WTC11 (cell line): ENCODE measurements around the gene OSMR. TPM values are rescaled to one million over a fixed set of nuclear protein-coding genes. Genes with fewer than 3 reads are reported as not detected.

Experiments used
- ATAC-seq: fragments of 200-7000 bp; cut with Tn5 transposase; 2 replicates; pipeline ENCODE4 v1.10.0; 2021; ENCODE audit warnings: mild to moderate bottlenecking, moderate library complexity
- CTCF ChIA-PET: fragments of 300-600 bp; sonication (Branson Sonifier 250); formaldehyde crosslinking; loops from one replicate; lab custom pipeline; 2021; ENCODE audit warnings: antibody characterized with exemption; lab: Charles Lee
- POLR2A ChIA-PET: fragments of 350-600 bp; sonication (Branson Sonifier 250); formaldehyde crosslinking; loops from one replicate; lab custom pipeline; 2021; ENCODE audit warnings: antibody characterized with exemption; lab: Charles Lee
- DNase-seq: peaks from one replicate; pipeline ENCODE4 v3.0.0; 2021; ENCODE audit warnings: low spot score
- H3K27ac Mint-ChIP-seq: 2 replicates; pipeline ENCODE4 v1.8.0; 2021; ENCODE audit warnings: mixed read lengths
- H3K27me3 Mint-ChIP-seq: 2 replicates; pipeline ENCODE4 v1.8.0; 2021; ENCODE audit warnings: low read depth, mild to moderate bottlenecking, moderate library complexity, mixed read lengths
- H3K36me3 Mint-ChIP-seq: 2 replicates; pipeline ENCODE4 v1.8.0; 2021; ENCODE audit warnings: mixed read lengths
- H3K4me1 Mint-ChIP-seq: 2 replicates; pipeline ENCODE4 v1.8.0; 2022; ENCODE audit warnings: mixed read lengths
- H3K4me3 Mint-ChIP-seq: 2 replicates; pipeline ENCODE4 v1.8.0; 2021; ENCODE audit warnings: mild to moderate bottlenecking, moderate library complexity, mixed read lengths
- H3K9me3 Mint-ChIP-seq: 2 replicates; pipeline ENCODE4 v1.8.0; 2021; ENCODE audit warnings: mixed read lengths
- CBFB ChIP-seq: sonication (generic); formaldehyde crosslinking; IDR thresholded peaks from 2 replicates; pipeline ENCODE4 v1.8.1; 2022; ENCODE audit warnings: mild to moderate bottlenecking, low read depth, missing genetic modification reagents
- CREM ChIP-seq: sonication (generic); formaldehyde crosslinking; IDR thresholded peaks from 2 replicates; pipeline ENCODE4 v1.8.1; 2022; ENCODE audit warnings: mild to moderate bottlenecking, missing genetic modification reagents, moderate library complexity
- FOXJ3 ChIP-seq: sonication (generic); formaldehyde crosslinking; IDR thresholded peaks from 2 replicates; pipeline ENCODE4 v1.9.0; 2021; ENCODE audit warnings: missing genetic modification reagents, mild to moderate bottlenecking, borderline replicate concordance
- FOXP4 ChIP-seq: sonication (generic); formaldehyde crosslinking; IDR thresholded peaks from 2 replicates; pipeline ENCODE4 v1.8.0; 2022; ENCODE audit warnings: mild to moderate bottlenecking, missing genetic modification reagents
- GABPB1 ChIP-seq: sonication (generic); formaldehyde crosslinking; IDR thresholded peaks from 2 replicates; pipeline ENCODE4 v1.8.1; 2023; ENCODE audit warnings: mild to moderate bottlenecking, missing genetic modification reagents
- GTF2I ChIP-seq: fragments of 250-450 bp; sonication (Bioruptor Pico); conservative IDR thresholded peaks from 2 replicates; pipeline ENCODE4 v1.4.0; 2021; ENCODE audit warnings: mild to moderate bottlenecking
- HMGA2 ChIP-seq: fragments of 250-450 bp; sonication (Bioruptor Pico); IDR thresholded peaks from 2 replicates; pipeline ENCODE4 v1.4.0; 2021; ENCODE audit warnings: mild to moderate bottlenecking, moderate library complexity
- IRF2 ChIP-seq: sonication (generic); formaldehyde crosslinking; IDR thresholded peaks from 2 replicates; pipeline ENCODE4 v1.8.0; 2022; ENCODE audit warnings: low read depth, missing genetic modification reagents, borderline replicate concordance
- NR1H2 ChIP-seq: sonication (generic); formaldehyde crosslinking; IDR thresholded peaks from 2 replicates; pipeline ENCODE4 v1.9.0; 2021; ENCODE audit warnings: mild to moderate bottlenecking, moderate library complexity, missing genetic modification reagents
- SMAD3 ChIP-seq: sonication (generic); formaldehyde crosslinking; IDR thresholded peaks from 2 replicates; pipeline ENCODE4 v1.8.0; 2022; ENCODE audit warnings: missing genetic modification reagents, mild to moderate bottlenecking, borderline replicate concordance
- SMAD4 ChIP-seq: sonication (generic); formaldehyde crosslinking; IDR thresholded peaks from 2 replicates; pipeline ENCODE4 v1.8.0; 2022; ENCODE audit warnings: mild to moderate bottlenecking, missing genetic modification reagents
- TEAD1 ChIP-seq: sonication (generic); formaldehyde crosslinking; IDR thresholded peaks from 2 replicates; pipeline ENCODE4 v1.8.0; 2022; ENCODE audit warnings: mild to moderate bottlenecking, missing genetic modification reagents
- USF2 ChIP-seq: sonication (generic); formaldehyde crosslinking; IDR thresholded peaks from 2 replicates; pipeline ENCODE4 v1.8.1; 2023; ENCODE audit warnings: mild to moderate bottlenecking, missing genetic modification reagents, moderate library complexity
- ZNF121 ChIP-seq: sonication (generic); formaldehyde crosslinking; IDR thresholded peaks from 2 replicates; pipeline ENCODE4 v1.8.0; 2023; ENCODE audit warnings: missing genetic modification reagents
- ZNF532 ChIP-seq: fragments of 250-450 bp; sonication (Bioruptor Pico); IDR thresholded peaks from 2 replicates; pipeline ENCODE4 v1.9.0; 2021; ENCODE audit warnings: mild to moderate bottlenecking, borderline replicate concordance
- total RNA-seq: library from RNA; stranded (reverse); gene quantifications from 3 replicates; pipeline ENCODE4 v1.2.3, GENCODE V29; 2021
- TF ChIP-seq, protein P1 (sequence below): fragments of 250-450 bp; sonication (Bioruptor Pico); IDR thresholded peaks from 2 replicates; pipeline ENCODE4 v1.9.0; 2021; ENCODE audit warnings: mild to moderate bottlenecking

OSMR gene
- total RNA-seq, 1 experiment from 2014 or later: 2.3 TPM

DNA sequence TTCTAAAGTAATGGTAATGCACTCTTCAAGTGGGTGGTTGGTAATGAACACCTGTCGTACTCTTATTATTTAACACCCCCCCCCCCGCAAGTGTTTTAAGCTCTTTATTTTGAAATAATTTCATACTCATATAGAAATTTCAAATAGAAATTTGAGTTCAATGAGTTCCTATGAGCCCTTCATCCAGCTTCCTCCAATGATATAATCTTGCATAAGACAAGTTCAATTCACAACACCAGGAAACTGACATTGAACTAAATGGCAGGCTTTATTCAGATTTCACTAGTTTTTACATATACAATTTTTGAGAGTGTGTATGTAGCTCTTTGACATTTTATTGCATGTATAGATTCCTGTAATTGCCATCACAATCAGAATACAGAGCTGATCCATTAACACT lies 30.9 kb upstream of the OSMR start:
- CTCF ChIA-PET: interaction anchor here (1.2 to 1.4 kb wide), 2 partner anchors 373 to 432 kb away, joined by 3 read pairs; no protein-coding TSS in a partner anchor
- no peaks in the 10 kb centered on the region for H3K27me3 Mint-ChIP-seq
- no peak for TF ChIP-seq ZNF121
- no peak for TF ChIP-seq IRF2 (CRISPR knock-in tag)
- TF ChIP-seq HMGA2 (CRISPR knock-in tag): no peak
- no peak for TF ChIP-seq SMAD3 (CRISPR knock-in tag)
- no peak for TF ChIP-seq GABPB1
- TF ChIP-seq FOXP4 (CRISPR knock-in tag): no peak
- TF ChIP-seq CBFB (CRISPR knock-in tag): no peak
- no peak for TF ChIP-seq SMAD4 (CRISPR knock-in tag)
- no peak for TF ChIP-seq GTF2I
- no peak for TF ChIP-seq FOXJ3 (CRISPR knock-in tag)
- no peak for TF ChIP-seq ZNF532
- TF ChIP-seq USF2 (CRISPR knock-in tag): no peak
- H3K9me3 Mint-ChIP-seq: peaks cover 3% of the 10 kb centered on the region
- H3K36me3 Mint-ChIP-seq: no peaks in the 10 kb centered on the region
- peaks cover 12% of the 10 kb centered on the region for H3K4me1 Mint-ChIP-seq
- H3K4me3 Mint-ChIP-seq: no peak overlapping the region
- DNase-seq: no peak
- ATAC-seq: no peak
- no peak overlapping the region; the same call in 1 of the 2 replicates for H3K27ac Mint-ChIP-seq
- POLR2A ChIA-PET: interaction anchor here (0.6 kb wide), 1 partner anchor 402 kb away, joined by 3 read pairs; no protein-coding TSS in a partner anchor

DNA sequence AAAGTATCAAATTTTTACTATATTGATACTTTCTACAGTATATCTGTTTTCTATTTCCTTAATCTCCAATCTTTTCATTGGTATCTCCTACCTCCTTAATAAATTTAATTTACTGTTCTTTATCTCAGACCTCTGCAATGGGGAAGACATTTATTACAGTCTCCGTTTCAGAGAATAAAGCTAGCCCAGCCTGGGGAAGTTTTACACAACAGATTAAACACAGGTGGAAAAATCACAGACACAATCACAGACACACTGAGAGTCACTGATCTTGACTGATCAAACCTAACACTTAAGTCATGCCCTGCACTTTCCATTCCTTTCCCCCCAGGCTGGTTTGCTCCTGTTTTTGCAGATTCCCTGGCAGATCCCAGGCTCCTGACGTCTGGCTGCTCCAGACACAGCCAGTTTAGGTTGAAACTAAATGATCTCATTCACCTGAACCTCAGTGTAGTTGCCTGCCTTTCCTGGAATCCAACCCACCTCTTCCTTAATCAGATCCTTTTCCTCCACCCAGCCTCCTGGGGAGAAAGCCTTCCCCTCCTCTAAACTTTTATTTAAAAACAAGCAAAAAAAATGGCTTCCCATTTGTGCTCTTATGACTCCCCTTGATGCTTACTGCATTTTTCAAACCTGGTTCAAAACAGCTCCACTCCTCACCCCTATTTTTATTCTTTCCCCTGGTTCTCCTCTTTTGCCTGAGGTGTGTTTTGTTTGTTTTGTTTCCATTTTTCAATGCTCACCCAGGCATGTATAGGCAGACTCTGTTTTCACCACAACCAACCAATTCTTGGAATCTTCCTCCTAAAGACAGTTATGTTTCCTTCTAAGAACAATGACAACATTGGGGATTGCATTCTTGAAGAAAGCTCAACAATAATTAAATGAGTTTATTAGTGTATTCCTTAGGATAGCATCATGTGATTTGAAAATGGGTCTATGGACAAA lies 29.5 kb upstream of the OSMR start:
- Mint-ChIP-seq H3K27me3 (no peaks in the 10 kb centered on the region), H3K4me3 (no peak overlapping the region), H3K4me1 (peaks cover 11% of the 10 kb centered on the region), H3K27ac (peak overlapping the region; percentile 28; the same call in 1 of the 2 replicates), H3K36me3 (peaks cover 4% of the 10 kb centered on the region; the same call in 1 of the 2 replicates), H3K9me3 (peaks cover 9% of the 10 kb centered on the region)
- ATAC-seq (peak; percentile 59; the same call in 1 of the 2 replicates), DNase-seq (no peak)
- CTCF ChIA-PET: interaction anchor here (0.8 to 1.4 kb wide), 3 partner anchors 375 to 433 kb away, joined by 3 to 5 read pairs (median 3); no protein-coding TSS in a partner anchor
- POLR2A ChIA-PET: interaction anchor here (0.6 kb wide), 1 partner anchor 71 kb away, joined by 3 read pairs; no protein-coding TSS in a partner anchor
- TF ChIP-seq, protein P1, sequence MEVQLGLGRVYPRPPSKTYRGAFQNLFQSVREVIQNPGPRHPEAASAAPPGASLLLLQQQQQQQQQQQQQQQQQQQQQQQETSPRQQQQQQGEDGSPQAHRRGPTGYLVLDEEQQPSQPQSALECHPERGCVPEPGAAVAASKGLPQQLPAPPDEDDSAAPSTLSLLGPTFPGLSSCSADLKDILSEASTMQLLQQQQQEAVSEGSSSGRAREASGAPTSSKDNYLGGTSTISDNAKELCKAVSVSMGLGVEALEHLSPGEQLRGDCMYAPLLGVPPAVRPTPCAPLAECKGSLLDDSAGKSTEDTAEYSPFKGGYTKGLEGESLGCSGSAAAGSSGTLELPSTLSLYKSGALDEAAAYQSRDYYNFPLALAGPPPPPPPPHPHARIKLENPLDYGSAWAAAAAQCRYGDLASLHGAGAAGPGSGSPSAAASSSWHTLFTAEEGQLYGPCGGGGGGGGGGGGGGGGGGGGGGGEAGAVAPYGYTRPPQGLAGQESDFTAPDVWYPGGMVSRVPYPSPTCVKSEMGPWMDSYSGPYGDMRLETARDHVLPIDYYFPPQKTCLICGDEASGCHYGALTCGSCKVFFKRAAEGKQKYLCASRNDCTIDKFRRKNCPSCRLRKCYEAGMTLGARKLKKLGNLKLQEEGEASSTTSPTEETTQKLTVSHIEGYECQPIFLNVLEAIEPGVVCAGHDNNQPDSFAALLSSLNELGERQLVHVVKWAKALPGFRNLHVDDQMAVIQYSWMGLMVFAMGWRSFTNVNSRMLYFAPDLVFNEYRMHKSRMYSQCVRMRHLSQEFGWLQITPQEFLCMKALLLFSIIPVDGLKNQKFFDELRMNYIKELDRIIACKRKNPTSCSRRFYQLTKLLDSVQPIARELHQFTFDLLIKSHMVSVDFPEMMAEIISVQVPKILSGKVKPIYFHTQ (CRISPR knock-in tag): no peak
- TF ChIP-seq ZNF532 (no peak), TEAD1 (CRISPR knock-in tag) (no peak), CREM (CRISPR knock-in tag) (no peak), NR1H2 (CRISPR knock-in tag) (no peak)
